WERI-Rb-1 (cell line): Measurements from ENCODE around the gene MIF.
A peak's percentile ranks its signal among the peaks of the same experiment; 100 is the strongest.
"Not testable (repeated sequence)": the region's sequence is repeated elsewhere in the genome, so short reads cannot be mapped to it uniquely, and the experiment has no call there.

Experiments
- DNase-seq: peaks from one replicate; pipeline ENCODE4 v3.0.0-alpha.2; 2020
- H3K27ac ChIP-seq: fragments of 250-450 bp; sonication (Bioruptor Pico); 2 replicates; pipeline ENCODE4 v1.5.1; 2020; ENCODE audit warnings: mild to moderate bottlenecking, moderate library complexity
- H3K27me3 ChIP-seq: fragments of 250-450 bp; sonication (Bioruptor Pico); 2 replicates; pipeline ENCODE4 v1.5.1; 2021; ENCODE audit warnings: mild to moderate bottlenecking, low read depth, moderate library complexity; ENCODE audit not compliant: insufficient read depth, severe bottlenecking
- H3K36me3 ChIP-seq: fragments of 250-450 bp; sonication (Bioruptor Pico); 2 replicates; pipeline ENCODE4 v1.5.1; 2020; ENCODE audit warnings: mild to moderate bottlenecking, moderate library complexity
- H3K4me3 ChIP-seq: 2 replicates; pipeline ENCODE4 v1.5.1; 2011; ENCODE audit warnings: low read depth, mild to moderate bottlenecking, control low read depth, low read length
- H3K9me3 ChIP-seq: fragments of 250-450 bp; sonication (Bioruptor Pico); 2 replicates; pipeline ENCODE4 v1.5.1; 2021; ENCODE audit warnings: mild to moderate bottlenecking, moderate library complexity; ENCODE audit not compliant: severe bottlenecking
- TF ChIP-seq, protein P1 (sequence below): IDR thresholded peaks from 2 replicates; pipeline ENCODE4 v1.5.1; 2011; ENCODE audit warnings: low read depth, mild to moderate bottlenecking, control low read depth, inconsistent platforms, low read length

Gene MIF

DNA sequence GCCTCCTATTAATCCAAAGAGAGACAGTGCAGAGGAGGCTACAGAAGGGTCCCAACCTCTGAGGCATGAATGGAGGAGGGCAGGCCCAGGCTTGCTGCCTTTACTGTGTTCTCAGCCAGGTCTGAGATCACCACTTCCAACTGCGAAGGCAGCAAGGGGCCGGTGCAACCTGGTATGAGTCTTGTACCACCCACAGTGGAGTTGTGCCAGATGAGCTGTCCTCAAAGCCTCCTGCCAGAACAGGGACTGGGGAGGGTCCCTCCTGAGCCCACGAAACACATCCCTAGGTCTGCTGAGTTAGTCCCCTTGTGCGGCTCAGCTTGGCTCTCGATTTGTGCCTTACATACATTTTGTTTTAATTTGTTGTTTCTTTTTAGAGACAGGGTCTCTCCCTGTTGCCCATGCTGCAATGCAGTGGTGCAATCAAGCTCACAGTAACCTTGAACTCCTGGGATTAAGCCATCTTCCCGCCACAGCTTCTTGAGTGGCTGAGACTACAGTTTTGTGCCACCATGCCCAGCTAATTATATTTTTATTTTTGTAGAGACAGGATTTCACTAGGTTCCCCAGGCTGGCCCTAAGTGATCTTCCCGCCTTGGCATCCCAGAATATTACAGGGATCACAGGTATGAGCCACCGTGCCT is 9.3 kb downstream of the MIF start:
- no peaks in the 10 kb centered on the region for H3K9me3 ChIP-seq
- H3K27ac ChIP-seq, result peak overlapping the region; percentile 32; the same call in 1 of the 2 replicates
- DNase-seq, result no peak
- TF ChIP-seq, protein P1, sequence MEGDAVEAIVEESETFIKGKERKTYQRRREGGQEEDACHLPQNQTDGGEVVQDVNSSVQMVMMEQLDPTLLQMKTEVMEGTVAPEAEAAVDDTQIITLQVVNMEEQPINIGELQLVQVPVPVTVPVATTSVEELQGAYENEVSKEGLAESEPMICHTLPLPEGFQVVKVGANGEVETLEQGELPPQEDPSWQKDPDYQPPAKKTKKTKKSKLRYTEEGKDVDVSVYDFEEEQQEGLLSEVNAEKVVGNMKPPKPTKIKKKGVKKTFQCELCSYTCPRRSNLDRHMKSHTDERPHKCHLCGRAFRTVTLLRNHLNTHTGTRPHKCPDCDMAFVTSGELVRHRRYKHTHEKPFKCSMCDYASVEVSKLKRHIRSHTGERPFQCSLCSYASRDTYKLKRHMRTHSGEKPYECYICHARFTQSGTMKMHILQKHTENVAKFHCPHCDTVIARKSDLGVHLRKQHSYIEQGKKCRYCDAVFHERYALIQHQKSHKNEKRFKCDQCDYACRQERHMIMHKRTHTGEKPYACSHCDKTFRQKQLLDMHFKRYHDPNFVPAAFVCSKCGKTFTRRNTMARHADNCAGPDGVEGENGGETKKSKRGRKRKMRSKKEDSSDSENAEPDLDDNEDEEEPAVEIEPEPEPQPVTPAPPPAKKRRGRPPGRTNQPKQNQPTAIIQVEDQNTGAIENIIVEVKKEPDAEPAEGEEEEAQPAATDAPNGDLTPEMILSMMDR, result no peak
- H3K4me3 ChIP-seq, result no peak overlapping the region
- H3K36me3 ChIP-seq, result peaks cover 3% of the 10 kb centered on the region; the same call in 1 of the 2 replicates
- no peaks in the 10 kb centered on the region for H3K27me3 ChIP-seq

DNA sequence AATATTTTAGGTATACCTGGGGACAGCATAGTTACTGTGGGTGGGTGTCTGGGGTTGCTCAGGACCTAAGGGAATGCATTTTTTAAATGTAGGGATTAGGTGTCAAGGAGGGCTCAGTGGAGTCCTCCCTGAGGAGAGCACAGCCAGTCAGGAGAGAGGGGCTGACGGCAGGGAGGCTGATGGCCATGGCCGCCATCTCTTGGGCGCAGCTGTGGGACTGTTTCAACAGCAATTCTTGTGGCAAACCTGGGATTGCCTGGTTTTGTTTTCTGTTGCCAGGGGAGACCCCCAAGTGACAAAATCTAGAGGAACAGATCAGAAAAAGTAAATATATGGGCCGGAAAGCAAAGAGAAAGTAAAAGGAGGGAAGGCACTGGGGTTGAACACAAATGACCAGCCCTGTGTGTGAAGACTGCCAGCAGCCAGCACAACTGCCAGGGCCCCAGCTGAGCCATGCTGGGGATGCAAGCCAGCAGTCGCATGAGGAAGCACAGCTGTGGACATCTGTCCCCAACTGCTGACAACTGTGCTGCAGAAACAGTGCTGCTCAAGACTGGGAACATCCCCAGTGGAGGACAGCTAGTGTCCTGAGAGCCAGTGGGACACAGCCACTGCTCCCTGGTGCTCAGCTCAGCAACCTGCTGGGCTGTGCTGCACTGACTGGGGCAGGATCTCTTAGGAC is 10.5 kb downstream of the MIF start:
- DNase-seq, result no peak
- TF ChIP-seq, protein P1, result no peak
- Histone ChIP-seq H3K9me3 (no peaks in the 10 kb centered on the region), H3K27me3 (no peaks in the 10 kb centered on the region), H3K27ac (no peak overlapping the region), H3K36me3 (no peaks in the 10 kb centered on the region), H3K4me3 (no peak overlapping the region)

DNA sequence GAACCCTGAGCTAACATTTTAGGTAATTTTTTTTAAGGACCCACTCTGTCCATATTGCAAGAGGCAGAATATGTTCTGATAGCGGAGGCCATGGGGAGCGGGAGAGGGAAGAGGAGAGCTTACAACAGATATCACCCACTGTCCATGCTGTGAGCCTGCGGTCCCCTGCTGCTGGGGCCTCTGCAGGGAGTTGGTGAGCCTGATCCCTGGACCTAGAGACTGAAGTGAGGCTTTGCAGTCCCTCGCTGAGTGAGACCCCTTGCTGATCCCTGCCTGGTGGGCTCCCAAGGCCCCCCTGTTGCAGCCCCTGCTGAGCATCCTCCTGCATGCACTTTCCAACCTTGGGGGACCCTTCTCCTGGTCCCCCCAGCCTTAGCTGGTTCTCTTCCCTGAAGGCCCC is 12.5 kb downstream of the MIF start:
- H3K27me3 ChIP-seq, result no peaks in the 10 kb centered on the region
- no peak overlapping the region for H3K4me3 ChIP-seq
- no peak overlapping the region for H3K27ac ChIP-seq

DNA sequence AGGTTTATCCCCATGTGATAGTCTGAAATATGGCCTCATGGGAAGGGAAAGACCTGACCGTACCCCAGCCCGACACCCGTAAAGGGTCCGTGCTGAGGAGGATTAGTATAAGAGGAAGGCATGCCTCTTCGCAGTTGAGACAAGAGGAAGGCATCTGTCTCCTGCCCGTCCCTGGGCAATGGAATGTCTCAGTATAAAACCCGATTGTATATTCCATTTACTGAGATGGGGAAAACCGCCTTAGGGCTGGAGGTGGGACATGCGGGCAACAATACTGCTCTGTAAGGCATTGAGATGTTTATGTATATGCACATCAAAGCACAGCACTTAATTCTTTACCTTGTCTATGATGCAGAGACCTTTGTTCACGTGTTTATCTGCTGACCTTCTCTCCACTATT is 13.2 kb downstream of the MIF start:
- not testable (repeated sequence) for H3K9me3 ChIP-seq, DNase-seq, H3K4me3 ChIP-seq, H3K27ac ChIP-seq, H3K27me3 ChIP-seq, H3K36me3 ChIP-seq

More for the DNA sequence above, 12.5 kb downstream of the MIF start:
- Histone ChIP-seq H3K36me3 (no peaks in the 10 kb centered on the region), H3K9me3 (no peaks in the 10 kb centered on the region)
- no peak for DNase-seq
- TF ChIP-seq, protein P1, result no peak

DNA sequence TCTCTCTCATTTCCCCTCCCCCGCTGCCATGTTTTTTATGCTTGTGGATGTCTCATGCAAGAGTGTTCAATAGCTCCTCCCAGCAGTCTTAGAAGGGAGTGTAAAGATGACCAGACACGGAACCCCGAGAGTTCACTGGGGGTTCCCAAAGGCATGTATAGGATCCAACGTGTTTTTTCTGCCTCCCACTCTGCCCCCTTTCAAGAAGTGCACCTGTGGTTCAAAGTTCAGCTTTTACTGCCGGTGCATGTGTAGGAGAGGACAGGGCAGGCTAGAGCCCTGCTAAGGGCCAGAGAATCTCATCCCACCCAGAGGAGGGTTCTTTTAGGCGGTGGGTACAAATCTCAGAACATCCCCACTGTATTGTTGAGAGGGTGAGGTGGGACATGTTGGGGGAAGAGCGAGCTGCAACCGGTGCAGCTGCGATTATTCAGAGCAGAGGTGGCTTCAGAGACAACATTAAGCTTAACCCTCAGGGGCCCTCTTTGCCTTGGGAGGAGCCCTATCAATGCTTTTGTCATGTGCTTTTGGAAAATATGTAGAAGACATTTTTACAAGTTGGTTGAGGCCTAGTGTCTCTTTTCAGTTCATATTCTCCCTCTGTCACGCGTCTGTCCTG is 14.5 kb downstream of the MIF start:
- TF ChIP-seq, protein P1, result no peak
- no peaks in the 10 kb centered on the region for H3K9me3 ChIP-seq
- H3K27ac ChIP-seq, result no peak overlapping the region
- no peaks in the 10 kb centered on the region; the same call in 1 of the 2 replicates for H3K36me3 ChIP-seq
- no peaks in the 10 kb centered on the region for H3K27me3 ChIP-seq
- no peak for DNase-seq
- no peak overlapping the region for H3K4me3 ChIP-seq

DNA sequence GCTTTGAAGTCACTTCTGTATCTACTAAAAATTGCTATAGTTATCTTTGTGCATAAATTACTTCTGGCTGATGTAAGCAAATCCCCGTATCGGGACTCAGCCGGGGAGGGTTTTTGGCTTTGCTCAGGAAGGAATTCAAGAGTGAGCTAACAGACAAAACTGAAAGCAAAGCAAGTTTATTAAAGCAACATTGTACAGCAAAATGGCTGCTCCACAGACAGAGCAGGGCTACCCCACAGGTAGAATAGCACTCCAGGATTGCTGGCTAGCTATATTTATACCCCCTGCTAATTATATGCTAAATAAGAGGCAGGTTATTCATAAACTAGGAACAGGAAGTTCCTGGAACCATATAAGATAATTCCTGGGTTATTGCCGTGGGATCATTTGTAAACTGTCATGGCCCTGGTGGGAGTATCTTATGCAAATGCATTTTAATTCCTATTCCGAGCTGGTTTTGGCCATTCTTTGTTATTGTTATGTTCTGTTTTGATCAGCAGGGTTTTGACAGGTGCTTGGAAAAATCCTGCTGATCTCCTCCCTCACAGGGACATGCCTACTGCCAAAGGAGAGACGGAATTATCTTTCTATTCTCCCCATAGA is 15.2 kb downstream of the MIF start:
- TF ChIP-seq, protein P1, result no peak
- Histone ChIP-seq H3K4me3 (no peak overlapping the region), H3K36me3 (no peaks in the 10 kb centered on the region; the same call in 1 of the 2 replicates), H3K27ac (no peak overlapping the region), H3K27me3 (no peaks in the 10 kb centered on the region), H3K9me3 (no peaks in the 10 kb centered on the region)
- DNase-seq, result no peak
